Activated naive CD4-positive, alpha-beta T cell (primary cell): Measurements from ENCODE around the gene HNRNPA3.
"Not testable (repeated sequence)": the region's sequence is repeated elsewhere in the genome, so short reads cannot be mapped to it uniquely, and the experiment has no call there.

ENCODE experiments used
- DNase-seq, 4 experiments: peaks; one replicate each; lab custom pipeline; 2025; lab: John Stamatoyannopoulos, UW

Gene HNRNPA3

GRCh38 chr2:177234267-177234666, 21.7 kb downstream of the HNRNPA3 start:
- no peak for DNase-seq

- DNase-seq: no peak
Measured at GRCh38 chr2:177235855-177236437, 23.4 kb downstream of the HNRNPA3 start.

- no peak for DNase-seq
Measured at GRCh38 chr2:177237932-177238331, 25.3 kb downstream of the HNRNPA3 start.

- no peak for DNase-seq
Measured at GRCh38 chr2:177239053-177239452, 26.5 kb downstream of the HNRNPA3 start.

GRCh38 chr2:177239932-177240630, 27.5 kb downstream of the HNRNPA3 start:
- no peak for DNase-seq

GRCh38 chr2:177241711-177242120, 29.1 kb downstream of the HNRNPA3 start:
- DNase-seq: no peak

GRCh38 chr2:177242121-177242987, 29.8 kb downstream of the HNRNPA3 start:
- no peak for DNase-seq

GRCh38 chr2:177243073-177243472, 30.5 kb downstream of the HNRNPA3 start:
- no peak for DNase-seq

- DNase-seq: no peak
Measured at GRCh38 chr2:177243476-177243875, 30.9 kb downstream of the HNRNPA3 start.

GRCh38 chr2:177244244-177244771, 31.7 kb downstream of the HNRNPA3 start:
- no peak for DNase-seq

GRCh38 chr2:177245010-177245422, 32.4 kb downstream of the HNRNPA3 start:
- DNase-seq: no peak

- no peak for DNase-seq
Measured at GRCh38 chr2:177246000-177246399, 33.4 kb downstream of the HNRNPA3 start.

GRCh38 chr2:177246523-177247030, 34.0 kb downstream of the HNRNPA3 start:
- DNase-seq: not testable (repeated sequence)

- no peak for DNase-seq
Measured at GRCh38 chr2:177247693-177248262, 35.2 kb downstream of the HNRNPA3 start.

GRCh38 chr2:177249038-177249437, 36.4 kb downstream of the HNRNPA3 start:
- DNase-seq: no peak

GRCh38 chr2:177250461-177250860, 37.9 kb downstream of the HNRNPA3 start:
- no peak for DNase-seq

GRCh38 chr2:177251165-177251542, 38.6 kb downstream of the HNRNPA3 start:
- no peak for DNase-seq

- DNase-seq: no peak
Measured at GRCh38 chr2:177252808-177253531, 40.4 kb downstream of the HNRNPA3 start.

GRCh38 chr2:177253704-177254103, 41.1 kb downstream of the HNRNPA3 start:
- no peak for DNase-seq

- no peak for DNase-seq
Measured at GRCh38 chr2:177254433-177255226, 42.0 kb downstream of the HNRNPA3 start.

GRCh38 chr2:177255227-177255601, 42.6 kb downstream of the HNRNPA3 start:
- no peak for DNase-seq
